Stimulated activated CD4-positive, alpha-beta T cell treated with anti-CD3 and anti-CD28 coated beads, Interleukin-12 subunit alpha, Interleukin-12 subunit beta, amount 100 ng/mL, for 48 hours (primary cell): ENCODE results near the gene ETS2.

ENCODE experiments used
- DNase-seq, 3 donors: peaks; one replicate each; pipeline ENCODE4 v3.0.0-alpha.2; 2020; ENCODE audit warnings: low read depth in 2 of 3, low spot score in 1 of 3

ETS2 gene

GRCh38 chr21:38777015-38777414, 28.7 kb upstream of the ETS2 start:
- no peak for DNase-seq

- DNase-seq, result no peak
These were observed 28.2 kb upstream of the ETS2 start for GRCh38 chr21:38777531-38777930.

GRCh38 chr21:38780879-38781278, 24.9 kb upstream of the ETS2 start:
- DNase-seq, result no peak

GRCh38 chr21:38784458-38785266, 21.1 kb upstream of the ETS2 start:
- no peak for DNase-seq

GRCh38 chr21:38785483-38785882, 20.2 kb upstream of the ETS2 start:
- no peak for DNase-seq

- no peak for DNase-seq
These were observed 18.7 kb upstream of the ETS2 start for GRCh38 chr21:38787016-38787415.

- DNase-seq, result no peak
These were observed 18.1 kb upstream of the ETS2 start for GRCh38 chr21:38787461-38788274.

GRCh38 chr21:38788275-38788905, 17.3 kb upstream of the ETS2 start:
- no peak for DNase-seq

- no peak for DNase-seq
These were observed 16.5 kb upstream of the ETS2 start for GRCh38 chr21:38789275-38789674.

- DNase-seq, result no peak
These were observed 15.7 kb upstream of the ETS2 start for GRCh38 chr21:38790059-38790458.

GRCh38 chr21:38790961-38791360, 14.8 kb upstream of the ETS2 start:
- DNase-seq, result no peak

GRCh38 chr21:38792676-38793459, 12.9 kb upstream of the ETS2 start:
- DNase-seq, result no peak

- DNase-seq, result no peak
These were observed 11.6 kb upstream of the ETS2 start for GRCh38 chr21:38793926-38794713.

- DNase-seq, result no peak
These were observed 10.8 kb upstream of the ETS2 start for GRCh38 chr21:38794978-38795377.

GRCh38 chr21:38795475-38795874, 10.3 kb upstream of the ETS2 start:
- DNase-seq, result no peak

- no peak for DNase-seq
These were observed 9.3 kb upstream of the ETS2 start for GRCh38 chr21:38796424-38796823.

- DNase-seq, result no peak
These were observed 8.3 kb upstream of the ETS2 start for GRCh38 chr21:38797470-38797869.

- DNase-seq, result no peak
These were observed 7.6 kb upstream of the ETS2 start for GRCh38 chr21:38798081-38798480.

- DNase-seq, result no peak
These were observed 7.2 kb upstream of the ETS2 start for GRCh38 chr21:38798481-38798882.

GRCh38 chr21:38800046-38800758, 5.5 kb upstream of the ETS2 start:
- DNase-seq, result no peak
